Trophoblast cell (in vitro differentiated cells and primary cell): ENCODE data around the gene MACROH2A2.

Source experiments
- DNase-seq, 2 donors: peaks; one replicate each; pipeline ENCODE4 v3.0.0-alpha.2; 2016
- H2AFZ ChIP-seq: 2 replicates; pipeline ENCODE4 v1.6.1; 2013; ENCODE audit warnings: low read length, moderate library complexity, mild to moderate bottlenecking; ENCODE audit not compliant: insufficient read depth, poor library complexity
- H2AK5ac ChIP-seq: 2 replicates; pipeline ENCODE4 v1.6.1; 2013; ENCODE audit warnings: mild to moderate bottlenecking, low read length
- H2BK120ac ChIP-seq: 2 replicates; pipeline ENCODE4 v1.6.1; 2013; ENCODE audit warnings: low read length, mild to moderate bottlenecking, moderate library complexity; ENCODE audit not compliant: insufficient read depth, poor library complexity
- H2BK12ac ChIP-seq: 2 replicates; pipeline ENCODE4 v1.6.1; 2013; ENCODE audit warnings: mild to moderate bottlenecking, low read length, moderate library complexity
- H2BK5ac ChIP-seq: 2 replicates; pipeline ENCODE4 v1.6.1; 2013; ENCODE audit warnings: low read length, low read depth, moderate library complexity, mild to moderate bottlenecking; ENCODE audit not compliant: poor library complexity
- H3K14ac ChIP-seq: 2 replicates; pipeline ENCODE4 v1.6.1; 2013; ENCODE audit warnings: mild to moderate bottlenecking, low read length
- H3K18ac ChIP-seq: 2 replicates; pipeline ENCODE4 v1.6.1; 2013; ENCODE audit warnings: mild to moderate bottlenecking, low read length
- H3K23ac ChIP-seq: 2 replicates; pipeline ENCODE4 v1.6.1; 2013; ENCODE audit warnings: low read length
- H3K27ac ChIP-seq: 2 replicates; pipeline ENCODE4 v1.5.1; 2013; ENCODE audit warnings: low read depth, mild to moderate bottlenecking, inconsistent platforms, low read length, moderate library complexity
- H3K27me3 ChIP-seq: 2 replicates; pipeline ENCODE4 v1.6.1; 2013; ENCODE audit warnings: inconsistent platforms, mild to moderate bottlenecking, low read length, moderate library complexity; ENCODE audit not compliant: insufficient read depth
- H3K36me3 ChIP-seq, 2 experiments: 1 replicate in 1 of 2; 2 replicates in 1 of 2; pipeline ENCODE4 v1.6.1; 2013; ENCODE audit warnings: low read length in 2 of 2, mild to moderate bottlenecking in 2 of 2, moderate library complexity in 1 of 2; ENCODE audit not compliant: insufficient read depth in 2 of 2, control insufficient read depth in 1 of 2
- H3K4ac ChIP-seq: 2 replicates; pipeline ENCODE4 v1.6.1; 2013; ENCODE audit warnings: low read depth, mild to moderate bottlenecking, low read length, moderate library complexity
- H3K4me1 ChIP-seq, 2 experiments: 1 replicate in 1 of 2; 2 replicates in 1 of 2; pipeline ENCODE4 v1.6.1; 2013; ENCODE audit warnings: low read length in 2 of 2, mild to moderate bottlenecking in 2 of 2, moderate library complexity in 1 of 2; ENCODE audit not compliant: insufficient read depth in 2 of 2, control insufficient read depth in 1 of 2
- H3K4me2 ChIP-seq: 2 replicates; pipeline ENCODE4 v1.6.1; 2013; ENCODE audit warnings: inconsistent platforms, mild to moderate bottlenecking, low read length, moderate library complexity
- H3K4me3 ChIP-seq: 2 replicates; pipeline ENCODE4 v1.5.1; 2013; ENCODE audit warnings: mild to moderate bottlenecking, low read depth, low read length, inconsistent platforms
- H3K79me1 ChIP-seq: one replicate; pipeline ENCODE4 v1.6.1; 2013; ENCODE audit warnings: low read length
- H3K79me2 ChIP-seq: 2 replicates; pipeline ENCODE4 v1.6.1; 2013; ENCODE audit warnings: low read length, mild to moderate bottlenecking; ENCODE audit not compliant: control insufficient read depth, insufficient read depth, poor library complexity
- H3K9ac ChIP-seq: 2 replicates; pipeline ENCODE4 v1.6.1; 2013; ENCODE audit warnings: mild to moderate bottlenecking, low read length
- H3K9me3 ChIP-seq: 2 replicates; pipeline ENCODE4 v1.6.1; 2013; ENCODE audit warnings: low read depth, mild to moderate bottlenecking, control low read depth, inconsistent platforms, low read length; ENCODE audit not compliant: insufficient read depth
- H4K12ac ChIP-seq: 2 replicates; pipeline ENCODE4 v1.6.1; 2013; ENCODE audit warnings: low read depth, mild to moderate bottlenecking, low read length, moderate library complexity
- H4K8ac ChIP-seq: 2 replicates; pipeline ENCODE4 v1.6.1; 2013; ENCODE audit warnings: low read depth, mild to moderate bottlenecking, low read length, moderate library complexity
- H4K91ac ChIP-seq: one replicate; pipeline ENCODE4 v1.6.1; 2013; ENCODE audit warnings: low read depth, mild to moderate bottlenecking, low read length, moderate library complexity
- WGBS: extraction: QIAGEN DNeasy Blood & Tissue Kit; methylation state at CpG from one replicate; pipeline ENCODE4 v1.1.7; 2013; ENCODE audit warnings: missing lambda C conversion rate; ENCODE audit not compliant: insufficient read length, insufficient coverage; ENCODE audit errors: extremely low coverage; 5-methylcytosine and 5-hydroxymethylcytosine counted together

MACROH2A2 gene

GRCh38 chr10:70139997-70140250 lies 87.3 kb downstream of the MACROH2A2 start:
- H3K36me3 ChIP-seq, result no peaks in the 10 kb centered on the region
- no peak overlapping the region for H3K4me3 ChIP-seq
- H3K14ac ChIP-seq, result no peak overlapping the region
- no peak for DNase-seq
- no CpG with 5 or more reads among the region's 6 CpGs for WGBS
- no peaks in the 10 kb centered on the region for H3K27me3 ChIP-seq
- no peak overlapping the region for H4K12ac ChIP-seq
- no peak overlapping the region for H3K4ac ChIP-seq
- H3K27ac ChIP-seq, result no peak overlapping the region
- H2BK5ac ChIP-seq, result no peak overlapping the region
- no peaks in the 10 kb centered on the region for H3K79me1 ChIP-seq
- peaks cover 0 to under 1% of the 10 kb centered on the region in 2 experiments for H3K4me1 ChIP-seq
- H2BK120ac ChIP-seq, result no peak overlapping the region
- no peaks in the 10 kb centered on the region for H3K79me2 ChIP-seq
- H3K9me3 ChIP-seq, result no peaks in the 10 kb centered on the region
- H2AK5ac ChIP-seq, result no peak overlapping the region
- no peak overlapping the region for H3K23ac ChIP-seq
- H3K9ac ChIP-seq, result no peak overlapping the region
- no peak overlapping the region for H4K8ac ChIP-seq
- H4K91ac ChIP-seq, result no peak overlapping the region
- H3K4me2 ChIP-seq, result no peak overlapping the region
- H2BK12ac ChIP-seq, result no peak overlapping the region
- H2AFZ ChIP-seq, result no peak overlapping the region
- no peak overlapping the region for H3K18ac ChIP-seq

DNA sequence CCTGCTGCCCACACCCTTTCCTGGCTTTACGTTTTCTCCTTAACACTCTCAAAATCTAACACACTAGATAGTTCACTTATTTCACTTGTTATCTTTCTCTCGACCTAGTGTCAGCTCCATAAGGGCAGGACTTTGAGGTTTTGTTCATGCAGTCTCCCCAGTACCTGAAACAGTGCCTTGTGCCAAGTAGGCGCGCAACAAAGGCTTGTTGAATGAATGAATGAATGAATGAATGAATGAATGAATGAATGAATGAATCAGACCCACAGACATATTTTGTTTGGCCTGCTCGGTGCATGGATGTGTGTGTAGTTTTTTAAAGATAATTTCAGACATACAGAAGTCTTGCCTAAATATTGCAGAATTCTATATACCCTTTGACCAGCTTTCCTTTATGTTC lies 87.7 kb downstream of the MACROH2A2 start:
- H4K12ac ChIP-seq, result no peak overlapping the region
- no peak overlapping the region for H2AK5ac ChIP-seq
- H3K4me3 ChIP-seq, result no peak overlapping the region
- H3K4me1 ChIP-seq, result peaks cover 4% of the 10 kb centered on the region in 2 experiments
- peaks cover 1% of the 10 kb centered on the region for H3K79me2 ChIP-seq
- no peaks in the 10 kb centered on the region for H3K9me3 ChIP-seq
- H3K14ac ChIP-seq, result no peak overlapping the region
- H2BK12ac ChIP-seq, result no peak overlapping the region
- H3K27ac ChIP-seq, result no peak overlapping the region
- H3K27me3 ChIP-seq, result no peaks in the 10 kb centered on the region
- no peak overlapping the region for H3K23ac ChIP-seq
- no peak overlapping the region for H3K4ac ChIP-seq
- no peaks in the 10 kb centered on the region for H3K36me3 ChIP-seq
- H3K9ac ChIP-seq, result no peak overlapping the region
- no peak overlapping the region for H2AFZ ChIP-seq
- H2BK5ac ChIP-seq, result no peak overlapping the region
- DNase-seq, result no peak
- WGBS, result no CpG with 5 or more reads among the region's 5 CpGs
- H3K18ac ChIP-seq, result no peak overlapping the region
- H3K4me2 ChIP-seq, result no peak overlapping the region
- no peak overlapping the region for H2BK120ac ChIP-seq
- H4K8ac ChIP-seq, result no peak overlapping the region
- H4K91ac ChIP-seq, result no peak overlapping the region
- H3K79me1 ChIP-seq, result peaks cover 1% of the 10 kb centered on the region

GRCh38 chr10:70142555-70142954 lies 89.9 kb downstream of the MACROH2A2 start:
- Histone ChIP-seq H3K27me3 (no peaks in the 10 kb centered on the region), H3K18ac (no peak overlapping the region), H3K4me3 (no peak overlapping the region), H4K12ac (no peak overlapping the region), H2BK12ac (no peak overlapping the region), H3K27ac (no peak overlapping the region), H3K79me2 (peaks cover 8% of the 10 kb centered on the region), H3K23ac (no peak overlapping the region), H3K79me1 (peaks cover 11% of the 10 kb centered on the region), H4K91ac (no peak overlapping the region), H3K9me3 (no peaks in the 10 kb centered on the region), H3K4ac (no peak overlapping the region), H3K4me1 (peaks cover 5 to 6% of the 10 kb centered on the region in 2 experiments), H3K4me2 (no peak overlapping the region), H2AK5ac (no peak overlapping the region), H3K14ac (no peak overlapping the region), H3K9ac (no peak overlapping the region), H2BK5ac (no peak overlapping the region), H2BK120ac (no peak overlapping the region), H4K8ac (no peak overlapping the region), H2AFZ (no peak overlapping the region), H3K36me3 (no peaks in the 10 kb centered on the region)
- DNase-seq, result no peak
- no CpG with 5 or more reads among the region's 10 CpGs for WGBS

DNA sequence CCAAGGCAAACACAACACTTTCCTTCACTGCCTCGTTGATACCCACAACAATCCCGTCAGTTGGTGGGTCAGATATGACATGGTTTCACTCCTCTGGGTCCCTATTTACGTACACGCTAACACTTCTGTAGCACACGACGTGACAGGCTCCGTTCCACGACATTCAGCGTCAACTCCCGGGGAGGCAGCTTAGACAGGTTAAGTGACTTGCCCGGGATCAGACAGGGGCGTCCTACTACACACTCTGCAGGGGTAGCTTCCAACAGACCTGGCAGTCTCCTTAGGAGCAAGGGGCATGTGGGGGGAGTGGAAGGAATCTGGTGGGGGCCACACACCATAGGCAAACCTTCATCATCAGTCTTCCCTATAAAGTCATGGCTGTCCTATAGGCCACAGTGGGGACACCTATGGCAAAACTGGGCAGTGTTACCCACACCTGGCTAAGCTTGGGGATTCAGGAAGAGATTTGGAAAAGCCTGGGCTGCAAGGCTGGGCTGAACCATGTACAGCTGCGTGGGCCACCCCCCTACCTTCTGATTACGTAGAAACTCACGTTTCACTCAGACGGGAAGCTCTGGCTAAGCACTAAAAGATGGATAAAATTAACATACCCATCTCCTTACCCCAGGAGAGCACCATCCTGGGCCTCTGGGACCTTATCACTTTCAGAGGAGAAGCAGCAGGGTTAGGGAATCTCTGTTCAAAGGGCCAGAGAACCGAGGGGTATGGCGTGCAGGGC lies 91.9 kb downstream of the MACROH2A2 start:
- Histone ChIP-seq H3K9ac (no peak overlapping the region), H3K79me1 (peaks cover 11% of the 10 kb centered on the region), H3K9me3 (no peaks in the 10 kb centered on the region), H2BK5ac (no peak overlapping the region), H3K36me3 (peaks cover 4 to 12% of the 10 kb centered on the region in 2 experiments), H3K27me3 (no peaks in the 10 kb centered on the region), H2AFZ (no peak overlapping the region), H3K4me3 (no peak overlapping the region), H3K27ac (no peak overlapping the region), H3K23ac (no peak overlapping the region), H3K4me1 (peaks cover 5 to 6% of the 10 kb centered on the region in 2 experiments), H2BK12ac (no peak overlapping the region), H3K18ac (no peak overlapping the region), H3K4ac (no peak overlapping the region), H3K4me2 (peak overlapping the region; percentile 94), H2AK5ac (no peak overlapping the region), H2BK120ac (no peak overlapping the region), H4K8ac (no peak overlapping the region), H4K12ac (no peak overlapping the region), H4K91ac (no peak overlapping the region), H3K79me2 (peaks cover 8% of the 10 kb centered on the region), H3K14ac (no peak overlapping the region)
- DNase-seq, result no peak
- WGBS, result no CpG with 5 or more reads among the region's 18 CpGs
